Measurements from ENCODE around the gene RPL37.
"Not testable (repeated sequence)": the region's sequence is repeated elsewhere in the genome, so short reads cannot be mapped to it uniquely, and the experiment has no call there.

GRCh38 chr5:40865004-40865403 is 30.0 kb upstream of the RPL37 start:
- not testable (repeated sequence) for TF ChIP-seq JUND (IDR thresholded peaks at IDR 0.05); POLR2AphosphoS5 (IDR thresholded peaks at IDR 0.05; ENCODE audit: low read depth, low read length); MXI1 (IDR thresholded peaks at IDR 0.05; ENCODE audit: low read depth, low read length); CTCF (IDR thresholded peaks at IDR 0.05)

Measured in SK-N-SH (cell line).